ENCODE results near the gene CHAF1B.

CHAF1B gene

DNA sequence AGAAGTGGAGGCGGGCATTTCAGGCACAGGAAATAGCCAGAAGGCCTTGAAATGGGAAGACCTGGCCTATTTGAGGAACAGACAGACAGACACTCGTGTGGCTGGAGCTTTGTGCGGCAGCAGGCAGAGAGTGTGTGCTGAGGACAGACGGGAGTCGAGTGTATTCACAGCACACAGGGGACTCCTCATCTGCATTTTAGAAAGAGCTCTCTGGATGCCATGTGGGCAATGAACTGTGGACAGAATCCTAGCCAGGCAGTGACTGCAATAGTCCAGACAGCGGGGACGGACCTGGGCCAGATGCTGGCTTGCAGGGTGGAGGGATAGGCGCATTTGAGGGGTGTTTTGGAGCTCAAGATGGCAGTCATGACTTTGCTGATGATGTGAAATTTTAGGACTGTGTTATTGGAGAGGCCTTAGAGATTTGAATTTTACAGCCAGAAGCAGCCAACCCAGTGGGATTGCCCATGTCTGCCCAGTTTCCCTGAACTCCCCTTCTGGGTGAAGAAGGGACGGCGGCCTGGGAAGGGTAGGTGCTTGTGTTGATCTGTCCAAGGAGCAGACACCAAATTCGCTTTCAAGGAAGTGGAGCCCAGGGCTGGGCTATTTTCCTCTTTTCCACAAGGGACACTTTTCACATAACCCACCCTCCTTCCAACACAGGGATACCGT lies 43.7 kb downstream of the CHAF1B start:
- no peak for DNase-seq (ENCODE audit: low spot score)

DNA sequence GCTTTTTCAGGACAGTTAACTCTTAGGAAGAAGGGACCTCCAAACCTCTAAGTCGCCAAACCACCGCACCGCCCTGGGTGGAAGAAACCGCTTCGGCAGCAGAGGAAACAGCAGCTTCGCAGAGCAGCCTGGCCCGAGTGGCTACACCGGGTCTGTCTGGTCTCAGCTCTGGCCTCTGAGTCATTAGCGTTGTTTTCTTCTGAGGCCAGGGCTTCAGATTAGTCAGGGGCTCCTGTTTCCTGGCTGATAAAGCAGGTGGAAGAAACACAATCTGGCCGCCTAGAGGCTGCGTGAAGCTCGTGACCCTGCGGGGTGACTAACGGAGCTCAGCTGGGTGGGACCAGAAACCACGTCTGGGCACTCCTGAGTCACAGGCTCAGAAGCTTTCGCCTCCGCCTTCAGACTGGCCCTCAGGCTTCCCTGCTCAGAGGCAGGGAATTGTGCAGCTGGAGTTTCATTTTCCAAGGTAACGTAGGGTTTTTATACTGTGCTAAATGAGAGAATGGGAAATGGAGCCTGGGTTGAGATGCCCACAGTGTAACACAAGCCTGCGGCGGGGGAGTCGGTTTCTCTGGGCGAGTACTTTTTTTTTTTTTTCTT lies 44.9 kb downstream of the CHAF1B start:
- peak; percentile 80 for DNase-seq (ENCODE audit: low spot score)

DNA sequence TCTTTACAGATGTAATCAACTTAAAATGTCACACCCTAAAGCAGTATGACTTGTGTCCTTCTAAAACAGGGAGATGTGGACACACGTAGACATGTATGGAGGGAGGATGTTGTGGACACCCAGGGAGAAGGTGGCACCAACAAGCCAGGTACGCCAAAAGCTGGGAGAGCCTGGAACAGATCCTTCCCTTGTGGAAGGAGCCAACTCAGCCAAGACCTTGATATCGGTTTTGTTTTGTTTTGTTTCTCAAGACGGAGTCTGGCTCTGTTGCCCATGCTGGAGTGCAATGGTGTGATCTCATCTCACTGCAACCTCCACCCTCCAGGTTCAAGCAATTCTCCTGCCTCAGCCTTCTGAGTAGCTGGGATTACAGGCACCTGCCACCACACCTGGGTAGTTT lies 45.6 kb downstream of the CHAF1B start:
- no peak for DNase-seq (ENCODE audit: low spot score)

DNA sequence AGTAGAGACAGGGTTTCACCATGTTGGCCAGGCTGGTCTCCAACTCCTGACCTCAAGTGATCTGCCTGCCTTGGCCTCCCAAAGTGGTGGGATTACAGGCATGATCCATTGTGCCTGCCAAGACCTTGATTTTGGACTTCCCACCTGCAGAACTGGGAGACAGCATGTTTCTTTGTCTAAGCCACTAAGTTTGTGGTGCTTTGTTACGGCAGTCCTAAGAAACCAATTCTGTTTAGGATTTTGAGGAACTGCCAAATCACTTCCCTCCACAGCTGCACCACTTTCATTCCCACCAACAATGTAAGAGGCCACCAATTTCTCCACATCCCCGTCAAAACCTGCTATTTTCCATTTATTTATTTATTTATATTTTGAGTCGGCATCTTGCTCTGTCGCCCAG lies 46.1 kb downstream of the CHAF1B start:
- no peak for DNase-seq (ENCODE audit: low spot score)

DNA sequence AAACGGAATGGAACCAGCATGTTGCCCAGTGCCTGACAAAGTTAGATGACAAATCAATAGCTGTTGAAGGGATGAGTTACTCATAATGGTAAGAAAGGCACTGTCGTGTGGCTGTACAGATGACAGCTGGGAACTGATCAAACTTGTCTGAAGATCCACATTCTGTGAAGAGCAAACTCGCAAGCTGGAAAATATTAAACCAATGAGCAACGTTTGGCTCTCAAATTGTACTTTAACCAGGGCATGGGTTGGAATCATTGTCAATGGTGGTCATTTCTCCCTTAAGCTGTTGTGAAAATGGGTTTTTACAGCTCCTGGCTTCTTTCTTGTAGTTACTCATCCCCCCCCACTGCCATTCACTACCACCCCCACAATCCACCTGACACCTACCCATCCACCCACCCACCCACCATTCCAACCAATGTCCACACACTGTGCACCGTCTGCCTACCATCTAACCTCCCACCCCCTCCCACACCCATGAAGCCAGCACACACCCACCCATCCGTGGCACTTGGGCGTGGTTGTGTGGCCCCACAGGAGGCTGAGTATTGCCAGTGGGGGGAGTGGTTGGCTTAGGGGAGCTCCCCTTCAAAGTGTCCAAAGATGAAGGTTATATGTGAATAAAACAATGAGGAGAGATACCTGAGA lies 48.0 kb downstream of the CHAF1B start:
- no peak for DNase-seq (ENCODE audit: low spot score)

DNA sequence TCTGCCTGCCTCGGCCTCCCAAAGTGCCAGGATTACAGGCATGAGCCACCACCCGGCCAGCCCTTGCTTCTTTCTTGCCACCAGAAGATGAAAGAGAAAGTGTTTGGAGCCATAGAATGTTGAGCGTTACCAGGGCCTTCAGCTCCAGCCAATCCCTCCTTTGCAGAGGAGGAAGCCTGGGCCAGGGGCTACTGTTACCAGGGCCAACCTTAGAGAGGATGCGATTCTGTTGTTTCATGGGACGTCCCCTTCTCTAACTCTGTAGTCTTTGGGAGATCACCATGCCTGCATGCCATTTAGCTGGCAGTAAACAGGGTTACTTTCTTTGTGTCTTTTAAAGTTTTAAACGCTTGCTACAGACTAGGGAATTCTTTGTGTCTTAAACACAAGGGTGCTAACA lies 49.0 kb downstream of the CHAF1B start:
- DNase-seq (ENCODE audit: low spot score) = no peak

DNA sequence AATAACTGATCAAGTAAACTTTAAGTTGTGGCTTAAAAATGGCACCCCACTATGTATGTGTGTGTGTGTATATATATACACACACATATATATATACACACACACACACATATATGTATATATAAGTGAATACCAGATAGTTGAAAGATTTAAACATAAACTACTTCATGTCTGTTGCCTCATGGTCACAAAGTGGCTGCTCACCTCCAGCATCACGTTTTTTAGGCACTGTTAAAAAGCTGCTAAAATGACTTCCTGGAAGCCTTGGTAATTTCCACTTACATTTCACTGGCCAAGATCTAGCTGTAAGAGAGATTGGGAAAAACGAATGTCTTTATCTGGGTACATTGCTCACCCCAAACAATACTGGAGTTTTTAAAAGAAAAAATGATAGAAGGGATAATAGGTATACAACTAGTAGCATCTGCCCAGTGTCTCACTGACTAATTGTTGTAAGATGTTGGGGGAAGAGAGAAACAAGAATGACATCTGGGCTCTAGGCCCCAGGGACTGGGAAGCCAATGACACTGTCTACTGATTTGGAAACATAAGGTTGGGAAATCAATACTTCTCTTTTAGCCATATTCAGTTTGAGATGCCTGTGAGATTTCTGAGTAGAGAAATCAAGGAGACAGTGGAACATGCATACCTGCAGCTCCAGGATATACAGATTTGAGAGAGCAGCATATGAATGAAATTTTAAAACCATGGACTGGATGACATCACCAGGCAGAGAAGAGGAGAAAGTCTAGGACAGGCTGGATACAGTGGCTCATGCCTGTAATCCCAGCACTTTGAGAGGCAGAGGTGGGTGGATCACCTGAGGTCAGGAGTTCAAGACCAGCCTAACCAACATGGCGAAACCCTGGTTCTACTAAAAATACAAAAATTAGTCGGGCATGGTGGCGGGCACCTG lies 51.9 kb downstream of the CHAF1B start:
- DNase-seq (ENCODE audit: low spot score) = no peak

DNA sequence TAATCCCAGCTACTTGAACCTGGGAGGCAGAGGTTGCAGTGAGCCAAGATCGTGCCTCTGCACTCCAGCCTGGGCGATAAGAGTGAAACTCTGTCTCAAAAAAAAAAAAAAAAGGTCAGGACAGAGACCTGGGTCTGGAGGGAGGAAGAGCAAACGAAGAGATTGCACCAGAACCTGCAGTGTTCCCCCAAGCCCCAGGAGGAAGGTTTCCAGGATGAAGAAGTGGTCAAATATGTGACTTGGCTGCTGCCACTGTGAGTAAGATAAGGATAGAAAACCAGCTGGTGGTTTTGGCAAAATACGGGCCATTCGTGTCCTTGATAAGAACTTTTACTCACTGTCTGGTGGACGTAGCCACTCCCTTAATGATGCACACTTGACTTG lies 52.5 kb downstream of the CHAF1B start:
- DNase-seq (ENCODE audit: low spot score) = no peak

DNA sequence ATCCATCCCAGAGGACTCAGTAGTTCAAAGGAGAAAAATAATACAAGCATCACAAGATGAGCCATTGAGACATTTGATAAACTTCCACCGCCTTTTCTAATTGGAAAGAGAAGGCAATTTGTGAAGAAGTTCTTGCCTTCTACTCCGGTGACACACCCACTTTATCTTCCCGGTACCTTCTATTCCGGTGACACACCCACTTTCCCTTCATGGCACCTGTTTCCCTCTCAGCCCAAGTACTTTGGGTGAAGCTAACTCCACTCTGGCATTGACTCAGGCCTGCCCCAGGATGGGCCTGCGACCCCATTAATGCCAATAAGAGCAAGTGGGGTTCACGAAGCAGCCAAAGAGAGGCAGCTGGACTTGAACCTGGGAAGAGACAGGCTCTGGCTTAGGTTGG lies 56.5 kb downstream of the CHAF1B start:
- no peak for DNase-seq (ENCODE audit: low spot score)

DNA sequence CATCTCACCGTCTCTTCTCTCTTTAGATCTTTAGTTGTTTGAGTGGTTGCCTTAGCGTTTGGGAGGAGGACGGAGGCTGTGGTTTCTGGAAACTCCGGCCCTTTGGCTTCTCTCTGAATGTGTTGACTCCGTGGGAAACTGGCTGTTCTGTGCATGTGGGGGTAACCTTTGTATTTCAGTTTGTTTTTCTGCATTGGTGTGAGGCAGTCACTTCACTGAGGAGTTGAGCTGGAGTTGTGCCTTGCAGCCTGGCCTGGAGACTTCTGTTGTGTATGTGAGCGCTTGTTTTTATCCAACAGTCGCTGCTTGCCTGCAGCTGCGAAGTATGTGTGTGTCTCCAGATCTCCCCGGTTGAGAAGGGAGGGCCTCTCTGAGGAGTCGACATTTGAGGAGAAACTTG lies 61.1 kb downstream of the CHAF1B start:
- no peak for DNase-seq (ENCODE audit: low spot score)

DNA sequence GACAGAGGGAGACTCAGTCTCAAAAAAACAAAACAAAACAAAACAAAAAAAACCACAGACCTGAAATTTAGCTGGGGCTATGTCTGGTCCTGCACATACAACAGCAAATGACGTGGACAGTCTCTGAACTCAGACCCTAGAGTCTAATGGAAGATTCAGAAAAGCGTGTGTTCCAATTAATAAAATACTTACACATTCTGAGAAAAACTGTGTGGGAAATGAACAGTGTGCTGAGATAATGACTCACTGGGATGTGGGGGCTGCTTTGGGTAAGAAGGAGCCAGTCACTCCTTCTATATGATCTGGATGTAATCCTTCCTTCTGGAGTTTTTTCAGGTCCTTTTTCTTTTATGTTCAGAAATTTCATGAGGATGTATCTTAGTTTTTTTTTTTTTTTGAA lies 65.3 kb downstream of the CHAF1B start:
- no peak for DNase-seq (ENCODE audit: low spot score)

DNA sequence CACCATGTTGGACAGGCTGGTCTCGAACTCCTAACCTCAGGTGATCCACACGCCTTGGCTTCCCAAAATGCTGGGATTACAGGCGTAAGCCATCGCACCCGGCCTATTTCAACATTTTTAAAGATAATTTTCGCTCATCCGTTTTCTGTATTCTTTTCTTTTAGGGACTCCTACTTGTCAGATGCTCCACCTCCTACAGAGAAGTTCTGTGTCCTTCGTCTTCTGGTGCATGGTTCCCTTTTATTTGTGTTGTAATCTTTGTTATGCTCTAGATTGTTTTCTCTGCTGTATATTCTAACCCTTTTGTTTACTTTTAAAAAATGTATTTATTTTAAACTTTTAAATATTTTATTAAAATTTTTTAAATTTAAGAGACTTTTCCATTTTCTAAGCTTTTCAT lies 66.3 kb downstream of the CHAF1B start:
- DNase-seq (ENCODE audit: low spot score) = no peak

DNA sequence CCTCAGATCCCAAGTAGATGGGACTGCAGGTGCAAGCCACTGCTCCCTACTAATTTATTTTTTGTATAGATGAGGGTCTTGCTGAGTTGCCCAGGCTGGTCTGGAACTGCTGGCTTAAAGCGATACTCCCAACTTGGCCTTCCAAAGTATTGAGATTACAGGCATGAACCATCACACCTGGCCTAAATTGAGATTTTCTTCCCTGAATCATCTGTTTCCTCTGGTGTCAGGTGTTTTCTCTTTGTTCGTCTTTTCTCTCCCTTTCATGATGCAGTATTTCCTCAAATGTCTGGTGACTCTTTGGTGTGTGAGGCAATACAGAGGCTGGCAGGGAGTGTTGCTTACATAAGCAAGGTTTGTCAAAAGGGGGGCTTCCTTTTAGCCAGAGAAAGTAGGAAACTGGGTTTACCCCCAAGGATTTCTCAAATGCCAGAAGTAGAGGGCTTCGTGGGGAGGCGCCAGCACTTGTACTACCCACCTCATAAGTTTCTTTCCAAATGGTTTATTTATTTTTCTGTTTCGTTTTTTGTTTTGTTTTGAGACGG lies 67.2 kb downstream of the CHAF1B start:
- DNase-seq (ENCODE audit: low spot score) = no peak

DNA sequence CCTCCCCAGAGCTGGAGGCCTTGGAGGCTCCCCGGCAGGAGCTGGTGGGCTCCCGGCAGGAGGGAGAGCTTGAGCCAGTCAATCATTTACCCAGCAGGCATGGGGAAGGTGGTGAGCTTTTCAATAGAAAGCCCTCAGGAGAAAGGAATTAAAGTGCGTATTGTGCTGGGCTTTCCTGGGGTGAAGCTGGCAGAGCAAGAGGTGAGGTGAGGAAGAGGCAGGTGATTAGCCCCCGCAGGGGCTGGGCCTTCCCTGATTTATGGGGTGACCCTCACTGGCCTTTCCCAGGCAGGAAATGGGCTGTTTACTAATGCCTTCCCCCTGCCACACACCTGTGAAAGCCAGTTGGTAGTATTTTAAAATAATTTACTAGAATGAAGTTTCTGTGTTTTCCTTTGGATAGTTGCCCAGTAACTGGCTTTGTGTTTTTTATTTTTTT lies 68.9 kb downstream of the CHAF1B start:
- DNase-seq (ENCODE audit: low spot score) = no peak

DNA sequence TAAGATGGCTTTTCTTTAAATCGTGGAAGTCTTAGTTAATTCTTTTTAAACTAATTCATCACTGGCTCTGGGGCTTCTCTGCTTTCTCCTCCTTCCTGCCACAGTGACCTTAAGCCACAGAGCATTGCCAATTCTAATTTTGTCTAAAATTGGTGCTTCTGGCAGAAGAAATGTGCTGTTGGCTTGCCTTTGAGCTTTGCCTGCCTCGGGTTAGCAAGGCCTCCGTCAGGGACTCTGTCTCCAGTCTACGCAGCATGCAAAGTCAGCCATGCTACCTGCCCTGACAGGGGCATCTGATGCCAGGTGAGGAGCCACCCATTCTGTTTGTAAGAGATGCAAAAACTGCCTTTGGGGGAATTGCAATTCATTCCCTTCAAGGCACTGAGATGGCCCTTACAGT lies 69.5 kb downstream of the CHAF1B start:
- no peak for DNase-seq (ENCODE audit: low spot score)

DNA sequence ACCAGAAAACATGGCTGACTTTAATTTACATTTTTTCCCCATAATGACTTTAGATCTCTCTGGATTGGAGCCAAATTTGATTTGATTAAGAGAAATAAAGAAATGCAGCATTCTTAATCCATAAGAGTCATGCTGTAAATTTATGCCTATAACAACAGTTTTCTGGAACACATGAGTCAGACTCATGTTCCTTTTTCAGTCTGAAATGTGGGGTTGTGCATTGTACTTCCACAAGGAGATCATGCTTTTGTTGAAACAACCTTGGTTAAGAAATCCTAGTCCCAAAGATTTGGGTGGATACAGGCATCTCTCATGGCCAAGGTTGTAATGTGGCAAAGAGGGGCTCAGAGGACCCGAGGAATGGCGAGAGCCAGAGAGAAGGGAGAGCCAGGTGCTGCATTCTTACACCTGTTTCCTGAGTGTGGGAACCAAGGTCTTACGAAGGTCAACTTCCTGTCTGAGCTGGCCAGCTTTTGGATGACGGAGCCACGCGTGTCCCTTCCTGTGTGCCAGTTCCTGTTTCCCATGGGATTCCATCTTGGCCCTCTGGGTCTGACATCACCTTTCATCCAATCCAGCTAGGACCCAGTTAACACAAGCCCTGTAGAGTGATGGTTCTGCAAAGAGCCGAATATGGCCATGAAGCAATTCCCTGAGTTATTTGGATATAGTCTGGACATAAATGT lies 71.7 kb downstream of the CHAF1B start:
- DNase-seq (ENCODE audit: low spot score) = no peak

DNA sequence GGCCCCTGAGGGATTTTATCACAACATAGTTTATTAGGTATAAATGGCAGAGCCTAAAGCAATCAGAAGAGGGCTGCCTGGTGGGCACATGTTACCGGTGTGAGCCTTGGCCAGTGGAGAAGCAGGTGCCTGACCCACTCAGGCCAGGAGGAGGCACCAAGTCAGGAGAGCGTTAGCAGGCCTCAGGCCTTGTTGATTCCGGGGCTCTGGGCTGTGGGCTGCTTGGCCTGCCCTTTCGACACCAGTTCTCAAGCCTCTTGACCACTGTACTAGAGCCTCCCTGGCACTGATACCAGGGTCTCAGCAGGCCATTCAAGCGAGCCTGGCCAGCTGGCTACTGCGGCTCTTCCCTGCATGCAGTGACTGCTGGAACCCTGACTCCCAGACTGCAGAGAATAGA lies 73.9 kb downstream of the CHAF1B start:
- no peak for DNase-seq (ENCODE audit: low spot score)

DNA sequence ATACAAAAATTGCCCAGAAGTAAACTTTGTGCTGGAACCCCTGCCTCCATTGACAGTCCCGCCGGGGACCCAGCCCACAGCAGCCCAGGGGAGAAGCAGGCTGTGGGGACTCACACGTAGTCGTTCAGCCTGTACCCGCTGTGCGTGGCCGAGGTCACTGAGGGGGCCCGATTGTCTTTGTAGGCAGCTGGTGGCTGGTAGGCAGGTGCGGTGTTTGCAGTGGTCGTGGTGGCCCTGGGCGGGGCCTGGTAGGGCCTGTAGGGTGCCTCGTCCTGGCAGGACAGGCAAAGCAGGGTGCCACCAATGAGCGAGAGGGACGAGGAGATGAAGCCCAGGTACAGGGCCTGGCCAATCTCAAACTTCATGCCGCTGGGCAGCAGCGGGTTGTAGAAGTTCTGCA lies 75.7 kb downstream of the CHAF1B start:
- DNase-seq (ENCODE audit: low spot score) = no peak

DNA sequence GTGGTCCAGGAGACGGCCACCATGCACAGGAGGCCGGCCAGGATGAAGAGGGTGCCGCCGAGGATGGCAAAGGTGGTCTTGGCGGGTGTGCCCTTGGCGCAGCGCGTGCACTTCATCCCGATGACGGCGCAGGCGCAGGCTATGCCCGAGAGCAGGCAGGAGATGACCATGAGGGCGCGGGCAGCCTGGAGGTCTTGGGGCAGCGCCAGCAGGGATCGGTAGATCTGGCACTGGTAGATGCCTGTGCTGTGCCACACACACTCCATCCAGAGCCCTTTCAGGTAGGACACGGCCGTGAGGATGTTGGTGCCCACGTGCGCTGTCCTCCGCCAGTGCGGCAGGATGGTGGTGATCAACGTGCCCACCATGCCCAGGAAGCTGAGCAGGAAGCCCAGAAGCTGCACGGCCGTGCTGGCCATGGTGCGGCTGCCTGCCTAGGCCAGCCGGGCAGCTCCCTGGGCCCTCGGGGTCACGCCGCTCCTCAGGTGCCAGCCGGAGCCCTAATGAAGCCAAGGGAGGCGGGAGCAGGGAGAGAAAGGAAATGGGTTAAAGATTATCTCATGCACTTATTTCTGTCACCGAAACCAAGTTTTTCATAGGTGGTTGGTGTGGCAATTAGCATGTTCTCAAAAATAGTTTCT lies 76.2 kb downstream of the CHAF1B start:
- no peak for DNase-seq (ENCODE audit: low spot score)

DNA sequence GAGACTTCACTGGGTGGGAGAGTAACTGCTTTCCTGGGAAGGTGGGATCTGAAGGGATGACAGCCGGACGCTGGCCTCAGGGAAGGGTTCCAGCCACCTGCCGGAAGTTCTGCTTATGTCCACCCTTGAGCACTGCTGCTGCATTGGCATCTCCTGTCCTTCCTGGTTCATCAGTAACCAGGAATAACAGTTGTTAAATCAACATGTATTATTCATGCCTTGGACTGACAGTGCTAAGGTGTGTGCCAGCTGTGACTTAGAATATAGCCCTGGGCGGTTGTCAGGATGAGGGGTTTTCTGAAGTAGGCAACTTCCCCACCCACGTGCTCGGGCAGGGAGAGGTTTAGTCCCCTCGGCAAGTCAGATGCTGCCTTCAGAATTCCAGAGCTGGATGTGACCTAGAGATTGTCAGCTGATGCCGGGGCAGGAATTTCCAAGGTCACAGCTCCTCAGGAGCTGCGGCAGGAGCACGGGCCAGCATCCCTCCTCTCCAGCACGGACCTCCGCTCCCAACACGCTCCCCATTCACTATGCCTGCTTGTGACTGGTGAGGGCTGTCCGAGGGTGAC lies 76.8 kb downstream of the CHAF1B start:
- DNase-seq (ENCODE audit: low spot score) = no peak

DNA sequence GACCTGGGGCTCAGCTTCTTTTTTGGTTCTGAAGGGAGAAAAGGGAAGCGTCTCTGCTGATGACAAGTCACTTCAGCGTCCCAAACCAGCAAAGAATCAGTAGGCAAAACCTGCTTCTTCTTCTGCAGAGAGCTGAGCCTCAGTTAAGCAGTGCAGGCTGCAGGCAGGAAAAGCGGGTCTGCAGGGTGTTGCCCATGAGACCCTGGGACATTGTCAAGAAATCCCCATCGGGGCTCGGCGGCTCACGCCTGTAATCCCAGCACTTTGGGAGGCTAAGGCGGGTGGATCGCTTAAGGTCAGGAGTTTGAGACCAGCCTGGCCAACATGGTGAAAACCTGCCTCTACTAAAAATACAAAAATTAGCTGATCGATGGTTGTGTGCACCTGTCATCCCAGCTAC lies 78.0 kb downstream of the CHAF1B start:
- DNase-seq (ENCODE audit: low spot score) = no peak

All from CD4-positive, alpha-beta T cell treated with Interleukin-15 for 4 hours (primary cell).